Sigmoid colon (tissue), 3 donors: ENCODE data around the gene YIPF6.

Experiments
- POLR2A ChIP-seq, 2 donors: fragments of 450-650 bp; IDR thresholded peaks; one replicate each; pipeline ENCODE4 v1.6.1; 2016; ENCODE audit warnings: antibody characterized with exemption in 2 of 2, mild to moderate bottlenecking in 2 of 2, moderate library complexity in 2 of 2
- TF ChIP-seq, protein P1 (sequence below), 4 experiments: fragments of 450-650 bp in 3 of 4; fragments of 200-600 bp in 1 of 4; IDR thresholded peaks; one replicate each; pipeline ENCODE4 v1.5.1; 2016 to 2019; ENCODE audit warnings: antibody characterized with exemption in 4 of 4, mild to moderate bottlenecking in 3 of 4, moderate library complexity in 2 of 4

DNA sequence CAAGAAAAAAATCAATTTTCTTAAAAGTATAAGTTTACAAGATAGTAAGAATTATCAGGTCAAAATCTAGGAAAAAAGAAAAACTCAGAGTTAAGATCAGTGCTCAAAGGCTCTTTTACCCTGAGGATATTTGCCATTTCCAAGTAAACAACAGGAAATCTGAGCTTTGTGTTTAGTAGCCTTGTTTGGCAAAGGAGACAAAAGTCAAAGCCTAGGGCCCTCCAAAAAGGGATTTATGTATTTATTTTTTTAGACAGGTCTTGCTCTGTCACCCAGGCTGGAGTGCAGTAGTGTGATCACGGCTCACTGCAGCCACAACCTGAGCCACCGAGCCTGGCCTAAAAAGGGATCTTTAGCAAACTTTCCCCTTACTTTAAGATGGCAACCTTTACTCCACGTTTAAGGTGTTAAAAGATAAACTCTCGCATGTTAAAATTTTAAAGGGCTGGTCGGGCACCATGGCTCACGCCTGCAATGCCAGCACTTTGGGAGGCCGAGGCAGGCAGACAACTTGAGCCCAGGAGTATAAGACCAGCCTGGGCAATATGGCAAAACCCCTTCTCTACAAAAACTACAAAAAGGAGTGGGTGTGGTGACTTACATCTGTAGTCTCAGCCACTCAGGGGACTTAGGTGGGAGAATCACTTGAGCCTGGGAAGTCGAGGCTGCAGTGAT, 44.2 kb upstream of the YIPF6 start:
- TF ChIP-seq, protein P1, sequence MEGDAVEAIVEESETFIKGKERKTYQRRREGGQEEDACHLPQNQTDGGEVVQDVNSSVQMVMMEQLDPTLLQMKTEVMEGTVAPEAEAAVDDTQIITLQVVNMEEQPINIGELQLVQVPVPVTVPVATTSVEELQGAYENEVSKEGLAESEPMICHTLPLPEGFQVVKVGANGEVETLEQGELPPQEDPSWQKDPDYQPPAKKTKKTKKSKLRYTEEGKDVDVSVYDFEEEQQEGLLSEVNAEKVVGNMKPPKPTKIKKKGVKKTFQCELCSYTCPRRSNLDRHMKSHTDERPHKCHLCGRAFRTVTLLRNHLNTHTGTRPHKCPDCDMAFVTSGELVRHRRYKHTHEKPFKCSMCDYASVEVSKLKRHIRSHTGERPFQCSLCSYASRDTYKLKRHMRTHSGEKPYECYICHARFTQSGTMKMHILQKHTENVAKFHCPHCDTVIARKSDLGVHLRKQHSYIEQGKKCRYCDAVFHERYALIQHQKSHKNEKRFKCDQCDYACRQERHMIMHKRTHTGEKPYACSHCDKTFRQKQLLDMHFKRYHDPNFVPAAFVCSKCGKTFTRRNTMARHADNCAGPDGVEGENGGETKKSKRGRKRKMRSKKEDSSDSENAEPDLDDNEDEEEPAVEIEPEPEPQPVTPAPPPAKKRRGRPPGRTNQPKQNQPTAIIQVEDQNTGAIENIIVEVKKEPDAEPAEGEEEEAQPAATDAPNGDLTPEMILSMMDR (IDR thresholded peaks at IDR 0.05): no peak
- TF ChIP-seq POLR2A (IDR thresholded peaks at IDR 0.05): no peak
